Measurements from ENCODE around the gene TTC39C. TPM values are rescaled to one million over a fixed set of nuclear protein-coding genes. Genes with fewer than 3 reads are reported as not detected.

The TTC39C gene
- total RNA-seq, 1 donor from 2014 or later = 14.3 TPM

GRCh38 chr18:24120676-24121075, 106.1 kb downstream of the TTC39C start:
- Mint-ChIP-seq H3K36me3 (ENCODE audit: low read depth, unreplicated experiment) (no peaks in the 10 kb centered on the region), H3K27me3 (ENCODE audit: unreplicated experiment) (peaks cover 2% of the 10 kb centered on the region), H3K4me3 (ENCODE audit: unreplicated experiment) (no peak overlapping the region), H3K9me3 (ENCODE audit: unreplicated experiment) (no peaks in the 10 kb centered on the region), H3K4me1 (ENCODE audit: unreplicated experiment) (no peaks in the 10 kb centered on the region), H3K27ac (ENCODE audit: unreplicated experiment) (no peak overlapping the region)
- no peak for TF ChIP-seq CTCF (IDR thresholded peaks at IDR 0.05; ENCODE audit: unreplicated experiment)
- DNase-seq (ENCODE audit: low spot score) = no peak

GRCh38 chr18:24121625-24122024, 107.1 kb downstream of the TTC39C start:
- Mint-ChIP-seq H3K27ac (ENCODE audit: unreplicated experiment) (no peak overlapping the region), H3K36me3 (ENCODE audit: low read depth, unreplicated experiment) (no peaks in the 10 kb centered on the region), H3K27me3 (ENCODE audit: unreplicated experiment) (peaks cover 2% of the 10 kb centered on the region), H3K4me1 (ENCODE audit: unreplicated experiment) (no peaks in the 10 kb centered on the region), H3K9me3 (ENCODE audit: unreplicated experiment) (no peaks in the 10 kb centered on the region), H3K4me3 (ENCODE audit: unreplicated experiment) (no peak overlapping the region)
- DNase-seq (ENCODE audit: low spot score) = no peak
- TF ChIP-seq CTCF (IDR thresholded peaks at IDR 0.05; ENCODE audit: unreplicated experiment) = no peak

- Mint-ChIP-seq H3K4me3 (ENCODE audit: unreplicated experiment) (no peak overlapping the region), H3K9me3 (ENCODE audit: unreplicated experiment) (no peaks in the 10 kb centered on the region), H3K36me3 (ENCODE audit: low read depth, unreplicated experiment) (peaks cover 8% of the 10 kb centered on the region), H3K4me1 (ENCODE audit: unreplicated experiment) (no peaks in the 10 kb centered on the region), H3K27me3 (ENCODE audit: unreplicated experiment) (peaks cover 2% of the 10 kb centered on the region), H3K27ac (ENCODE audit: unreplicated experiment) (no peak overlapping the region)
- DNase-seq (ENCODE audit: low spot score) = no peak
- TF ChIP-seq CTCF (IDR thresholded peaks at IDR 0.05; ENCODE audit: unreplicated experiment) = no peak
Observed at GRCh38 chr18:24126155-24126961, 111.8 kb downstream of the TTC39C start.

GRCh38 chr18:24127735-24128134, 113.2 kb downstream of the TTC39C start:
- H3K27me3 Mint-ChIP-seq (ENCODE audit: unreplicated experiment) = peaks cover 2% of the 10 kb centered on the region
- no peak for DNase-seq (ENCODE audit: low spot score)
- no peak overlapping the region for H3K4me3 Mint-ChIP-seq (ENCODE audit: unreplicated experiment)
- no peak for TF ChIP-seq CTCF (IDR thresholded peaks at IDR 0.05; ENCODE audit: unreplicated experiment)
- no peaks in the 10 kb centered on the region for H3K4me1 Mint-ChIP-seq (ENCODE audit: unreplicated experiment)
- H3K36me3 Mint-ChIP-seq (ENCODE audit: low read depth, unreplicated experiment) = peaks cover 8% of the 10 kb centered on the region
- H3K9me3 Mint-ChIP-seq (ENCODE audit: unreplicated experiment) = no peaks in the 10 kb centered on the region
- H3K27ac Mint-ChIP-seq (ENCODE audit: unreplicated experiment) = no peak overlapping the region

GRCh38 chr18:24128700-24129099, 114.1 kb downstream of the TTC39C start:
- Mint-ChIP-seq H3K36me3 (ENCODE audit: low read depth, unreplicated experiment) (peaks cover 8% of the 10 kb centered on the region), H3K4me3 (ENCODE audit: unreplicated experiment) (no peak overlapping the region), H3K9me3 (ENCODE audit: unreplicated experiment) (no peaks in the 10 kb centered on the region), H3K27me3 (ENCODE audit: unreplicated experiment) (no peaks in the 10 kb centered on the region), H3K27ac (ENCODE audit: unreplicated experiment) (no peak overlapping the region), H3K4me1 (ENCODE audit: unreplicated experiment) (no peaks in the 10 kb centered on the region)
- TF ChIP-seq CTCF (IDR thresholded peaks at IDR 0.05; ENCODE audit: unreplicated experiment) = no peak
- no peak for DNase-seq (ENCODE audit: low spot score)

Data from endothelial cell (in vitro differentiated cells).